Measurements from ENCODE around the gene ZNF638.

Gene ZNF638

GRCh38 chr2:71417300-71418202, 86.0 kb downstream of the ZNF638 start:
- H3K9me3 ChIP-seq (ENCODE audit: severe bottlenecking) = no peaks in the 10 kb centered on the region
- H3K36me3 ChIP-seq (ENCODE audit: low read depth) = peaks cover 40% of the 10 kb centered on the region
- H3K27me3 ChIP-seq (ENCODE audit: insufficient read depth, poor library complexity, severe bottlenecking) = no peaks in the 10 kb centered on the region
- peak overlapping the region; percentile 90 for H3K27ac ChIP-seq (ENCODE audit: poor library complexity, severe bottlenecking)
- peak; percentile 45; the same call in 2 of the 3 replicates for ATAC-seq (ENCODE audit: low read depth)
- DNase-seq (ENCODE audit: low spot score) = no peak
- peaks cover 7% of the 10 kb centered on the region for H3K4me1 ChIP-seq (ENCODE audit: insufficient read depth, poor library complexity, severe bottlenecking)
- TF ChIP-seq, protein P1, sequence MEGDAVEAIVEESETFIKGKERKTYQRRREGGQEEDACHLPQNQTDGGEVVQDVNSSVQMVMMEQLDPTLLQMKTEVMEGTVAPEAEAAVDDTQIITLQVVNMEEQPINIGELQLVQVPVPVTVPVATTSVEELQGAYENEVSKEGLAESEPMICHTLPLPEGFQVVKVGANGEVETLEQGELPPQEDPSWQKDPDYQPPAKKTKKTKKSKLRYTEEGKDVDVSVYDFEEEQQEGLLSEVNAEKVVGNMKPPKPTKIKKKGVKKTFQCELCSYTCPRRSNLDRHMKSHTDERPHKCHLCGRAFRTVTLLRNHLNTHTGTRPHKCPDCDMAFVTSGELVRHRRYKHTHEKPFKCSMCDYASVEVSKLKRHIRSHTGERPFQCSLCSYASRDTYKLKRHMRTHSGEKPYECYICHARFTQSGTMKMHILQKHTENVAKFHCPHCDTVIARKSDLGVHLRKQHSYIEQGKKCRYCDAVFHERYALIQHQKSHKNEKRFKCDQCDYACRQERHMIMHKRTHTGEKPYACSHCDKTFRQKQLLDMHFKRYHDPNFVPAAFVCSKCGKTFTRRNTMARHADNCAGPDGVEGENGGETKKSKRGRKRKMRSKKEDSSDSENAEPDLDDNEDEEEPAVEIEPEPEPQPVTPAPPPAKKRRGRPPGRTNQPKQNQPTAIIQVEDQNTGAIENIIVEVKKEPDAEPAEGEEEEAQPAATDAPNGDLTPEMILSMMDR (IDR thresholded peaks at IDR 0.05; ENCODE audit: poor library complexity, severe bottlenecking) = peak; percentile 12
- H3K4me3 ChIP-seq (ENCODE audit: severe bottlenecking) = peak overlapping the region; percentile 29

DNA sequence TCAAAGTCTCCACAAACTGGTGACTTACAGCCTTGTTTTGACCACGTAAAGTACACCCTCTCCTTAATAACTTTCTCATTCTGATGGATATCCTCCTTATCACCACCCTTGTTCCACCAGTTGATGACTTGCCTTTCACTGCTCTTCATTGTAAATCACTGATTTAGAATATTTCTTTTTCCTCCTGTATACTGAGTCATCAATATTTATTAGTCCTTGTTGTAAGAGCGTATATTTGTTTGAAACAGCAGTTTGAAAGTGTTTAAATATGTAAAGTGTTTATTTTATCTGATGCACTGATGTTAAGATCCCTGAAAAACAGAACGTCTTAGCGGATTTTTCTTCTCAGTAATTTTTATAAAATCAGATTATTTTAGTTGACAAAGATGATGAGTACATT, 87.6 kb downstream of the ZNF638 start:
- H3K4me3 ChIP-seq (ENCODE audit: severe bottlenecking) = no peak overlapping the region
- DNase-seq (ENCODE audit: low spot score) (no peak), ATAC-seq (ENCODE audit: low read depth) (no peak)
- peaks cover 7% of the 10 kb centered on the region for H3K4me1 ChIP-seq (ENCODE audit: insufficient read depth, poor library complexity, severe bottlenecking)
- no peak overlapping the region for H3K27ac ChIP-seq (ENCODE audit: poor library complexity, severe bottlenecking)
- H3K27me3 ChIP-seq (ENCODE audit: insufficient read depth, poor library complexity, severe bottlenecking) = no peaks in the 10 kb centered on the region
- H3K36me3 ChIP-seq (ENCODE audit: low read depth) = peaks cover 56% of the 10 kb centered on the region
- TF ChIP-seq, protein P1 (IDR thresholded peaks at IDR 0.05; ENCODE audit: poor library complexity, severe bottlenecking) = no peak
- no peaks in the 10 kb centered on the region for H3K9me3 ChIP-seq (ENCODE audit: severe bottlenecking)

- H3K9me3 ChIP-seq (ENCODE audit: severe bottlenecking) = no peaks in the 10 kb centered on the region
- TF ChIP-seq, protein P1 (IDR thresholded peaks at IDR 0.05; ENCODE audit: poor library complexity, severe bottlenecking) = no peak
- H3K4me1 ChIP-seq (ENCODE audit: insufficient read depth, poor library complexity, severe bottlenecking) = peaks cover 7% of the 10 kb centered on the region
- ATAC-seq (ENCODE audit: low read depth) = no peak
- H3K4me3 ChIP-seq (ENCODE audit: severe bottlenecking) = no peak overlapping the region
- no peaks in the 10 kb centered on the region for H3K27me3 ChIP-seq (ENCODE audit: insufficient read depth, poor library complexity, severe bottlenecking)
- no peak for DNase-seq (ENCODE audit: low spot score)
- peaks cover 63% of the 10 kb centered on the region for H3K36me3 ChIP-seq (ENCODE audit: low read depth)
- no peak overlapping the region for H3K27ac ChIP-seq (ENCODE audit: poor library complexity, severe bottlenecking)
Observed at GRCh38 chr2:71419976-71420375, 88.4 kb downstream of the ZNF638 start.

GRCh38 chr2:71422786-71423185, 91.2 kb downstream of the ZNF638 start:
- peaks cover 3% of the 10 kb centered on the region for H3K4me1 ChIP-seq (ENCODE audit: insufficient read depth, poor library complexity, severe bottlenecking)
- H3K4me3 ChIP-seq (ENCODE audit: severe bottlenecking) = no peak overlapping the region
- ATAC-seq (ENCODE audit: low read depth) (no peak), DNase-seq (ENCODE audit: low spot score) (no peak)
- no peaks in the 10 kb centered on the region for H3K27me3 ChIP-seq (ENCODE audit: insufficient read depth, poor library complexity, severe bottlenecking)
- TF ChIP-seq, protein P1 (IDR thresholded peaks at IDR 0.05; ENCODE audit: poor library complexity, severe bottlenecking) = no peak
- H3K27ac ChIP-seq (ENCODE audit: poor library complexity, severe bottlenecking) = no peak overlapping the region
- peaks cover 88% of the 10 kb centered on the region for H3K36me3 ChIP-seq (ENCODE audit: low read depth)
- no peaks in the 10 kb centered on the region for H3K9me3 ChIP-seq (ENCODE audit: severe bottlenecking)

Data from RWPE2 (cell line).